OCI-LY7 (cell line): ENCODE data around the gene LYRM4. TPM values are rescaled to one million over a fixed set of nuclear protein-coding genes. Genes with fewer than 3 reads are reported as not detected.
A peak's percentile ranks its signal among the peaks of the same experiment; 100 is the strongest.

ENCODE experiments used
- BruUV-seq: library from RNA; stranded (reverse); fragments of 400-500 nt; replicated peaks from 2 replicates; lab custom pipeline; 2021; lab: Mats Ljungman, UMichigan
- CTCF ChIA-PET: fragments of 300-600 bp; sonication (Branson Sonifier 250); formaldehyde crosslinking; loops from one replicate; lab custom pipeline; 2022; ENCODE audit warnings: antibody characterized with exemption; ENCODE audit not compliant: unreplicated experiment; lab: Charles Lee
- POLR2A ChIA-PET: fragments of 300-600 bp; sonication (Branson Sonifier 250); formaldehyde crosslinking; loops from one replicate; lab custom pipeline; 2022; ENCODE audit warnings: antibody characterized with exemption; lab: Charles Lee
- DNase-seq: peaks from one replicate; pipeline ENCODE4 v3.0.0-alpha.2; 2015; ENCODE audit warnings: low spot score
- H2AFZ ChIP-seq: fragments of 200-600 bp; sonication (generic), shearing (Covaris generic); 2 replicates; pipeline ENCODE4 v1.6.1; 2014; ENCODE audit warnings: mild to moderate bottlenecking, antibody characterized with exemption, low read length, moderate library complexity
- H3K27ac ChIP-seq: fragments of 200-600 bp; sonication (generic); 2 replicates; pipeline ENCODE4 v1.5.1; 2014; ENCODE audit warnings: mixed run types, low read depth, mild to moderate bottlenecking, moderate library complexity, low read length, inconsistent platforms; ENCODE audit not compliant: poor library complexity, severe bottlenecking
- H3K36me3 ChIP-seq: fragments of 200-600 bp; sonication (generic); 2 replicates; pipeline ENCODE4 v1.6.1; 2014; ENCODE audit warnings: mild to moderate bottlenecking, antibody characterized with exemption, low read length, moderate library complexity, mixed read lengths; ENCODE audit not compliant: insufficient read depth
- H3K4me1 ChIP-seq: fragments of 200-600 bp; sonication (generic); 2 replicates; pipeline ENCODE4 v1.5.1; 2014; ENCODE audit warnings: mild to moderate bottlenecking, low read length; ENCODE audit not compliant: insufficient read depth, poor library complexity, severe bottlenecking
- H3K4me2 ChIP-seq: fragments of 200-600 bp; sonication (generic); 2 replicates; pipeline ENCODE4 v1.6.1; 2014; ENCODE audit warnings: mild to moderate bottlenecking, low read length
- H3K4me3 ChIP-seq: fragments of 200-600 bp; sonication (generic); 2 replicates; pipeline ENCODE4 v1.5.1; 2014; ENCODE audit warnings: mild to moderate bottlenecking, low read depth, low read length; ENCODE audit not compliant: poor library complexity, severe bottlenecking
- H3K79me2 ChIP-seq: fragments of 200-600 bp; sonication (generic); 2 replicates; pipeline ENCODE4 v1.6.1; 2016; ENCODE audit warnings: low read depth, mild to moderate bottlenecking, low read length, moderate library complexity, mixed read lengths; ENCODE audit not compliant: insufficient read depth
- H3K9me2 ChIP-seq: fragments of 200-600 bp; sonication (generic); 2 replicates; pipeline ENCODE4 v1.6.1; 2016; ENCODE audit warnings: mild to moderate bottlenecking, low read length, mixed read lengths; ENCODE audit not compliant: insufficient read depth
- H3K9me3 ChIP-seq: fragments of 200-600 bp; sonication (generic); 2 replicates; pipeline ENCODE4 v1.6.1; 2014; ENCODE audit warnings: mild to moderate bottlenecking, mixed run types, low read length, mixed read lengths
- H4K20me1 ChIP-seq: fragments of 200-600 bp; sonication (generic); 2 replicates; pipeline ENCODE4 v1.6.1; 2014; ENCODE audit warnings: mild to moderate bottlenecking, antibody characterized with exemption, low read length, moderate library complexity, mixed read lengths; ENCODE audit not compliant: insufficient read depth
- EZH2phosphoT487 ChIP-seq: fragments of 200-600 bp; sonication (generic); IDR thresholded peaks from 2 replicates; pipeline ENCODE4 v1.6.1; 2018; ENCODE audit warnings: low read depth, borderline replicate concordance, mild to moderate bottlenecking, mixed run types, antibody characterized with exemption, low read length, moderate library complexity, mixed read lengths
- intact Hi-C: fragments of 100-400 bp; cut with micrococcal nuclease; formaldehyde crosslinking; loops from one replicate; pipeline ENCODE4 v1.10.0; 2022; ENCODE audit not compliant: unreplicated experiment
- total RNA-seq, 2 experiments: library from RNA; depleted of rRNA in 1 of 2; stranded (reverse); fragments of >200 nt in 1 of 2; shearing (Covaris generic) in 1 of 2; gene quantifications; 2 replicates each; pipeline ENCODE4 v1.2.3, GENCODE V29; 2014 to 2022
- TF ChIP-seq, protein P1 (sequence below): fragments of 200-600 bp; sonication (generic); conservative IDR thresholded peaks from 2 replicates; pipeline ENCODE4 v1.5.1; 2014; ENCODE audit warnings: mild to moderate bottlenecking, antibody characterized with exemption, low read length, moderate library complexity, mixed read lengths

The LYRM4 gene
- total RNA-seq, 2 experiments from 2014 or later, result 19.6 to 34.3 TPM

DNA sequence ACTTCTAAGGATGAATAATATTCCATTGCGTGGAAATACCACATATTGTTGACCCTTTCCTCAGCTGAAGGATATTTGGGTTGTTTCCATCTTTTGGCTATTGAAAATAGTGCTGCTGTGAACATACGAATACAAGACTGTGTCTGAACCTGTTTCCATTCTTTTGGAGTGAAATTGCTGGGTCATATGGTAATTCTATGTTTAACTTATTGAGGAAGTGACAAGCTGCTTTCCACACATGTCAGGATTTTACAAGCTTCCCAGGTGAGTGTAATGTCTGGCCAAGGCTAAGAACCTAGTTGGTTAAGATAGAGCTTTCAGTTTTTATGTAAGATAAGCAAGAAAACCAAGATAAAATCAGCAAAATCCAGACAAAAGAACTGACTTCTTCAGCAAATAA is 126.8 kb downstream of the LYRM4 start:
- no peaks in the 10 kb centered on the region for H3K4me1 ChIP-seq
- CTCF ChIA-PET, result interaction anchor here (1.4 kb wide), 1 partner anchor 10 kb away, joined by 4 read pairs; no protein-coding TSS in a partner anchor
- BruUV-seq, result no TSS peak
- no peak for TF ChIP-seq EZH2phosphoT487
- TF ChIP-seq, protein P1, sequence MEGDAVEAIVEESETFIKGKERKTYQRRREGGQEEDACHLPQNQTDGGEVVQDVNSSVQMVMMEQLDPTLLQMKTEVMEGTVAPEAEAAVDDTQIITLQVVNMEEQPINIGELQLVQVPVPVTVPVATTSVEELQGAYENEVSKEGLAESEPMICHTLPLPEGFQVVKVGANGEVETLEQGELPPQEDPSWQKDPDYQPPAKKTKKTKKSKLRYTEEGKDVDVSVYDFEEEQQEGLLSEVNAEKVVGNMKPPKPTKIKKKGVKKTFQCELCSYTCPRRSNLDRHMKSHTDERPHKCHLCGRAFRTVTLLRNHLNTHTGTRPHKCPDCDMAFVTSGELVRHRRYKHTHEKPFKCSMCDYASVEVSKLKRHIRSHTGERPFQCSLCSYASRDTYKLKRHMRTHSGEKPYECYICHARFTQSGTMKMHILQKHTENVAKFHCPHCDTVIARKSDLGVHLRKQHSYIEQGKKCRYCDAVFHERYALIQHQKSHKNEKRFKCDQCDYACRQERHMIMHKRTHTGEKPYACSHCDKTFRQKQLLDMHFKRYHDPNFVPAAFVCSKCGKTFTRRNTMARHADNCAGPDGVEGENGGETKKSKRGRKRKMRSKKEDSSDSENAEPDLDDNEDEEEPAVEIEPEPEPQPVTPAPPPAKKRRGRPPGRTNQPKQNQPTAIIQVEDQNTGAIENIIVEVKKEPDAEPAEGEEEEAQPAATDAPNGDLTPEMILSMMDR, result no peak
- no peak overlapping the region for H3K4me2 ChIP-seq
- H2AFZ ChIP-seq, result no peak overlapping the region
- no peaks in the 10 kb centered on the region for H3K36me3 ChIP-seq
- intact Hi-C loops, result no loop called here
- H3K79me2 ChIP-seq, result no peaks in the 10 kb centered on the region
- H4K20me1 ChIP-seq, result peaks cover 4% of the 10 kb centered on the region
- POLR2A ChIA-PET, result no interaction called here
- DNase-seq, result no peak
- no peaks in the 10 kb centered on the region for H3K9me2 ChIP-seq
- no peak overlapping the region for H3K4me3 ChIP-seq
- no peaks in the 10 kb centered on the region for H3K9me3 ChIP-seq
- no peak overlapping the region for H3K27ac ChIP-seq

DNA sequence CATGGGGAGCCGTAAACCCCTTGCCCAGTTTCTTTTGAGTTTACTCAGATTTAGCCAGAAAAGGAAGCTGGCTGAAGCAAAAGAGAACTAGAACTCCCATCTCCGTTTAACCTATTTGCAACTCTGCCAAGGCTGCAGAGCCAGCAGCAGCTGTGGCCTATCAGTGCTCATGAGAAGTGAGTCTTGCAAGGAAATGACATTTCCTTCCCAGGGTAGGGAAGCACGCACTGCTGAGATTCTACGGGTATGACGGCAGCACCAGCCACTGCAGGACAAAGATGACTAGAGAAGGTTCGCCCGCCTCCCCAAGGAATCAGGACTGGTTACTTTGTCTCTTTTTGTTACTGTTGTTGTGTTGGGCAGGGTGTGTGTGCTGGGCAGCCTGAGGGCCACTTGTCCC is 128.0 kb downstream of the LYRM4 start:
- Histone ChIP-seq H3K4me2 (no peak overlapping the region), H3K4me1 (no peaks in the 10 kb centered on the region), H3K4me3 (no peak overlapping the region), H3K9me2 (no peaks in the 10 kb centered on the region), H4K20me1 (no peaks in the 10 kb centered on the region; the same call in none of the 2 replicates), H3K36me3 (no peaks in the 10 kb centered on the region), H2AFZ (no peak overlapping the region), H3K27ac (no peak overlapping the region), H3K79me2 (no peaks in the 10 kb centered on the region), H3K9me3 (no peaks in the 10 kb centered on the region)
- CTCF ChIA-PET, result no interaction called here
- BruUV-seq, result no TSS peak
- intact Hi-C loops, result no loop called here
- TF ChIP-seq, protein P1, result no peak
- TF ChIP-seq EZH2phosphoT487, result no peak
- POLR2A ChIA-PET, result interaction anchor here (0.8 kb wide), 1 partner anchor 18 kb away, joined by 3 read pairs; no protein-coding TSS in a partner anchor
- peak; percentile 17 for DNase-seq

DNA sequence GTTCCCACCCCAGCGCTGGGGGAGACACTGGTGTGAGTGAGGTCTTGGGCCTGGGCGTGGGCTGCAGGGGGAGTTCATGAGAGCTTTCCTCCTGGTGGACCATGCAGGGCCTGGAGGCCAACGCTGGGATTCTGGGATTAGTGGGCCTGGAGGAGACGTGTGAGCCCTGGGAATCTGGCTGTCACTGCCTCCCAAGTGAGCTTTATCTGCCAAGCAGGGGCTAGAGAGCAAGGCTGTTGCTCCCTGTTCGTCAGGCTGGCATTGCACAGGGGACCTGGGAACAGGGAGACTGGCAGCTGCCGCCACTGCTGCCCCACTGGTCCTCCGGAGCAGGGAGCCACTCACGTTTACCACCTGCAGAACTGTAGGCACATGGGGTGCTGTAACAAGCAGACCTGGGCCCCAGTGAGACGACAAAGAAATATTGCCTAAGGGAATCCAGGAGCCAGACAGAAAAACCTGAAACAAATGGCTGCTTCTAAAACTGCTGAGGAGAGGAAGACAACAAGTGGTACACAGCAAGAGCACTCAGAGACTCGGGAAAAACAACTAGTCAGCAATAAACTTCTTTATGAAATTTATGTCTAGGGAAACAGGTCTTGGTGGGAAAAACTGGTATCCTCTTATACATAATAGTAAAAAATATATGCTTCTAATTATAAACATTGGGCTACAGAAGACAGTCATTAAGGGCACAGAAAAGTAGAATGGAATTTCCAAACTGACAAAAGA is 130.4 kb downstream of the LYRM4 start:
- no peaks in the 10 kb centered on the region; the same call in 1 of the 2 replicates for H4K20me1 ChIP-seq
- DNase-seq, result no peak
- H3K9me3 ChIP-seq, result no peaks in the 10 kb centered on the region
- no peaks in the 10 kb centered on the region for H3K36me3 ChIP-seq
- H3K4me3 ChIP-seq, result no peak overlapping the region
- ChIA-PET POLR2A (interaction anchor here (0.6 kb wide), 1 partner anchor 271 kb away, joined by 3 read pairs; no protein-coding TSS in a partner anchor), CTCF (no interaction called here)
- no peak overlapping the region for H2AFZ ChIP-seq
- H3K4me1 ChIP-seq, result no peaks in the 10 kb centered on the region
- H3K9me2 ChIP-seq, result no peaks in the 10 kb centered on the region
- intact Hi-C loops, result no loop called here
- no peak overlapping the region for H3K27ac ChIP-seq
- no TSS peak for BruUV-seq
- H3K4me2 ChIP-seq, result no peak overlapping the region
- no peaks in the 10 kb centered on the region for H3K79me2 ChIP-seq
- TF ChIP-seq EZH2phosphoT487, result no peak
- TF ChIP-seq, protein P1, result no peak
